SIG-M5 treated with dmso at 0.1 percent for 504 hours (cell line): ENCODE measurements around the gene OXNAD1.

ENCODE experiments used
- DNase-seq: peaks from one replicate; lab custom pipeline; 2025; ENCODE audit not compliant: unreplicated experiment; lab: John Stamatoyannopoulos, UW

OXNAD1 gene

GRCh38 chr3:16325850-16326249 is 60.8 kb downstream of the OXNAD1 start:
- DNase-seq, result no peak

- DNase-seq, result no peak
Measured at GRCh38 chr3:16326724-16327349, 61.8 kb downstream of the OXNAD1 start.

DNA sequence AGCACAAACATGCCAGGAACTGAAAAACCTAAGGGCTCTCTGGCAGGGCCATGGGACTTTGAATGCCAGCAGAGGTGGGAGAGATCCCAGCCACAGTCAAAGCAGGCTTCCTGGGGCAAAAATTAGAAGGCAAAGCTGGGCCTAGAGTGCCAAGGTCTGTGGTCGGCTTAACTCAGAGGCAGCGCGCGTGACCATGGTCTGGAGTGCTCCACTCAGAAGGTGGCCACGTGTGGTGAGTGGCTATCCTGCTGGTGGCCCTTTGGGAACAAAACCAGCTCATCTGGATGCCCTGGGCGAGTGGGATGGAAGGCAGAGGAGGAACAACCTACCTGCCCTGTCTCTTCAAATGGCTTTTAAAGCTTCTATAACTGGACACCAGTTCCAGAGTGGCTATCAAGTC is 63.1 kb downstream of the OXNAD1 start:
- DNase-seq, result no peak

- DNase-seq, result no peak
Measured at GRCh38 chr3:16329036-16329825, 64.2 kb downstream of the OXNAD1 start.

DNA sequence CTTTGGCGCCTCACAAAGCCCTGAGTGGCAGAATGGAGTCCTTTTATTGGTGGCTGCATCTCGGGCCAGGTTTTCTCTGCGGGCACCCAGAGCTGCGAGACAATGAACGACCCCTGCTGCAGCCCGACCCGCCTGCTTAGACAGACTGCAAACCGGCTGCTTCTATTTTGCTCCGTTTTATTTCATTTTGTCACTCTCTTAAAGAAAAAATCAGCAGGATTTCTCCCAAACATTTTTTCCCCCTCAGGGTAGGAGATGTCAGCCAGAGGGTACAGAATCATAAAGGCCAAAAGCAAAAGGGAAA is 64.8 kb downstream of the OXNAD1 start:
- no peak for DNase-seq

DNA sequence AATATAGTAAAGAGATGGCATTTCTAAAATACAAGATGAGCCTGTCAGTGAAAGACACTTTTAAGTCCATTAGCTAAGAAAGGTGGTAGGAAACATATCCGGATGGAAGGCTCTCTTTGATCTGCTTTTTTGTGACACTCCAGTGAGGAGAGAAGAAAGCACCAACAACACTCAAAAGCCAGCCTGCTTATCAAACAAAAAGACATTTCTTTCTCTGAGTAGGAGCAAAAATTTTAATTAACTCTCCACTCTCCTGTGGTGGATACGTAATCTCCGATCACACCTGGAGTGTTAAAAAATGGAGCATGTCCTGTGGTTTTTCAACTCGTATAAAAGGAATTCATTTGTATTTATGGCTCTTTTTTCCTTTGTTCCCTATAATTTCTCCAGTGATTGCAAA is 65.3 kb downstream of the OXNAD1 start:
- no peak for DNase-seq

DNA sequence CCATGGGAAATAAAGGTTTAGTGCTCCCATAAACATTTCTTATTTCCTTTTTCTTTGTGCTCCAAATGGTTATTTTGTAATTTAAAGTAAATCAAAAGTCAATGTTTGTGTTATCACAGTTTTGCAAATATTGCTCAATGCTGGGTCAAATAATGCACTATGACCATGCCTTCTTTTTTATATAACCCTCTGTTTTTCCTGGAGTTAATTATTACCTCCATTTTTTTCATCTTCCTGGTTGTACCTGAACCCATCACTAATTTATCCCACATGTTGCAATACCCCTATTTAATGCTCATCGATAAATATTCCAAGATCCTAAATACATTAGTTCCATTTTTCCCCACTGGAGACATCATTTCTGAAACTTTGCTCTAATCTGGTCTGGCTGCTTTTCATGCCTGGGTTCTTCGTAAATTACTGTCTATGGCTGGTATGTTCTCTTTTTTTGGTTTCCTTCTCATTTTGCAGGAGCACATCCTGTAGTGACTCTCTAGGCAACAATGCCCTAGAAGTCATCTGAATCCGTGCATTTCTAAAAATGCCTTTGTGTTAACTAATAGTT is 66.4 kb downstream of the OXNAD1 start:
- no peak for DNase-seq

DNA sequence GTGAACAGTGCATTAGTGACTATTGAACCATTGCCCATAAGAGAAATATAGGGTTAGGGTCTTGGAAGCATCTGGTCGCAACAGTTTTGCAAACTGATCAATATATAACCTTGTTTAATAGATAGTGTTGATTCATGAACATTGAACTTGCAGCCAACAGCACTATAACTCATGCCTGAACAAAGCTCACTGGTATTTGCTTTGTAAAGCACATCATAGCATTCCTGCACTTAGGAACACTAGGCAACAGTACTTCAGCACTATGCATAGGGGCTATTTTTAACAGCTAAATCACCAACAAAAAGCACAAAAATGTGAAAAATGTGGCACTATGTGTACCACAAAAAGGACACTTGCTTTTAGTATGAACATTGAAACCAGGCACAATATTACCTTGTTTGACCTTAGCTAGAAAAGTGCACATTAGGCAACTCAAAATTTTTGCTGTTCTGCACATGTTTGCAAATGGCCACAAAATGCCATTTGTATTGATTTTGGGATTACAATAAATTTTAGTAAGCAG is 68.0 kb downstream of the OXNAD1 start:
- DNase-seq, result no peak

DNA sequence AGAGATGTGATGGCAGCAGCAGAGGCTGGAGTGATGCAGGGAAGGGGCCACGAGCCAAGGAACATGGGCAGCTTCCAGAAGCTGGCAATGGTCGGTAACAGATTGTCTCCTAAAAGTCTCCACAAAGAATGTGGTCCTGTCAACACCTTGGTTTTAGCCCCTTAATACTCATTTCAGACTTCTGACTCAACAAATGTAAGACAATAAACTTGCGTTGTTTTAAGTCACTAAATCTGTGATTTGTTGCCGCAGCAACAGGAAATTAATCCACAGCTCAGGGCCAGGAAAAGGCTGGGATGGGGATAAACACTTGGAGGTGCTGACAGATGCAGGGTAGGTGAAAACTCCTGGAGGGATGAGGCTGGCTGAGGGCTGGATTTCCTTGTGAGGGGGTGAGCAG is 69.9 kb downstream of the OXNAD1 start:
- no peak for DNase-seq

GRCh38 chr3:16335333-16335732 is 70.3 kb downstream of the OXNAD1 start:
- DNase-seq, result no peak

- no peak for DNase-seq
Measured at GRCh38 chr3:16335772-16336645, 71.0 kb downstream of the OXNAD1 start.

- no peak for DNase-seq
Measured at GRCh38 chr3:16336825-16337224, 71.8 kb downstream of the OXNAD1 start.

GRCh38 chr3:16337856-16338540 is 73.0 kb downstream of the OXNAD1 start:
- no peak for DNase-seq

- peak; percentile 75 for DNase-seq
Measured at GRCh38 chr3:16338999-16339398, 74.0 kb downstream of the OXNAD1 start.

DNA sequence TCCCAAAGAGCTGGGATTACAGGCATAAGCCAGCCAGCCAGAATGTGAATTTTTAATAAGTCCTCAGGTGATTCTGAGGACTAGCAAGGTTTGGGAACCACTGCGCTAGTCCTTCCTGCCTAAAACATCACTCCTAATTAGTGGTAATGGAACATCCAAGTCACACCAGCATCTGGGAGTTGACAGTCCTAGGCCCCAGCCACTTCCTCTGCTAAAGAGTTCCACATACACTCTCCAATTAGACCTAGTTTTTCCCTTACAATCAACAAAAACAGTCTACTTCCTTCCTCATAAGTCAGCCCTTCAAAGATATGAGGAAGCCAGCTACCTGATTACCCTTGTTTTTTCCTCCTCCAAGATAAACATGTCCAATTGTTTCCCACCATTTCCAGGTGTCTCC is 78.1 kb downstream of the OXNAD1 start:
- DNase-seq, result no peak

DNA sequence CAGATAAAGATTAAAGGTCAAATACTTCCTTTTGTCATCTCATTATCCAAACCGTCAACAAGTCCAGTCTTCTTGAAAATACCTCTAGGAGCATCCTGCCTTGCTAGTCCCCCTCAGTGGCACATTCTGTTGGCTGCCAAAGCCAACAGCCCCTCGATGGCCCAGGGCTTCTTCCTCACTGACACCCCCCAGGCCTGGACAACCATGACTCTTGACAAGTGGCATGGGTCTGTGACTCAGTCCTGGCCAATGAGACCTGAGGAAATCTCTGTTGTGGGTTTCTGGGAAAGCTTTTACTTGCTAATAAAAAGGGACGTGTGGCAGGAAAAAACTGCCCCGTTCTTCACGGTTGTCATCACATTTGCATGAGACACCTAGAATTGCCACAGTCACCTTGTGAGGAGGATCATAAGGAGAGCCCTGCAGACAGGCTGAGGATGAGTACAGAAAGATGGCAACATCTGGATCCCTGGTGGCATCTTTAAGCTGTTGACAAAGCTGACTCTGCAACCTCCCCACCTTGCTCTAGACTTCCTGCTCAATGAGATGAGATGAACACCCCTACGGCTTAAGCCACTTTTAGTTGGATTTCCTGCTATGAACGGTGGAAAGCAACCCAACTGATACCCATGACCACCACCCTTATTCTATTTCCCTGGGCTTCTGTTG is 81.5 kb downstream of the OXNAD1 start:
- DNase-seq, result no peak

- no peak for DNase-seq
Measured at GRCh38 chr3:16347548-16347947, 82.5 kb downstream of the OXNAD1 start.

DNA sequence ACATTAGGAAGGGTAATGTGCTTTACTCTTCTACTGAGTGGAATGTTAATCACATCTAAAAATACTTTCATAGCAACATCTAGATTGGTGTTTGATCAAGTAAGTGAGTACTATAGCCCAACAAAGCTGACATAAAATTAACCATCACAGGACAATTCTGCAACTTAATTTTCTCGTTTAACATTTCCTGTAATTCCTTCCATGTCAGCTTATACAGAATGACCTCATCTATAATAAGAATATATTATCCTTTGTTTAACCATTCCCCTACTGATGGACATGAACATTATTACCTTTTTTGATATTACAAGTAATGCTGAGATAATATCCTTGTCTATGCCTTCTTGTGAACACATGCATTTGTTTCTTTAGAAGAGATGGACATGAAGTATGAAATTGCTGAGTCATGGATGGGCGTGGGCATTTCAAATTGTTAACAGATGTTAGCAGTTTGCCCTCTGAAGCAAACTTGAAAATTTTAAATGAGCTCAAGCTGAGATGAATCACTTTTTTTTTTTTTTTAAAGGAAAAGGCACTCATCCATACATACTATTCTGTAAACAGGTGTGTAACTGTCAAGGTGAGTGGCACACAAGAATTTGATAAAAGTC is 85.1 kb downstream of the OXNAD1 start:
- no peak for DNase-seq

DNA sequence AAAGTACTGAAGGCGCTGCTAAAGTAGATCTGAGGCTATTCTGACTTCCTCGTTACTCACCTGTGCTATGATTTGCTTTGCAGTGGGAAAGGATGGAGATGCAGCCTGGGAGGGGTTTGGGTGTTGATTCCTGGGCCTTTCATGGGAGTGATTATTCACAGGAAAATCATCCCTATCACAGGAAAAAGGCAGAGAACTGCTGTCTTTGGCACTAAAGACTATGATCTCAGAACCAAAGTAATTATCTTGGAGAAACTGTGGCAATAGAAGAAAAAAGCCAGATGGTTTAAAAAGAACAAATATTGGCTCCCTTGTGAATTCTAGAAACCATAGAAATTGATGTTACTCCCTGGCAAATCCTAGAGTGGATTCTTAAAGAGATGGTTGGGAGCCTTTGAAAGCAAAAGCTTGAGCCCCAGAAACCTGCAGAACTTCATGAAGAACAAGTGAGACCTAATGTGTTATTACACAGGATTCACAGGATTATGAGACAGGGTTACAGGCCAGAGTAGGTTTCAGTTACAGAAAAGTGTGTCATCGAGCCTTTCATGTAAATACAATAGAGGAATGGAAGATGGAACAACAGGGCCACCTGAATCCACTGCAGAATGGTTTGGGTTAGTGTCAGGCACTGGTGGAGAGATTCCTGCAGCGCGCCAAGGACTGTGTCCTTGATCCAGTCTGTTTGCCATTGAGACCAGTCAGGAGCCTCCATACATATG is 85.7 kb downstream of the OXNAD1 start:
- no peak for DNase-seq
